ENCODE data around the gene RNF111.
"Not testable (repeated sequence)": the region's sequence is repeated elsewhere in the genome, so short reads cannot be mapped to it uniquely, and the experiment has no call there.

Gene RNF111

DNA sequence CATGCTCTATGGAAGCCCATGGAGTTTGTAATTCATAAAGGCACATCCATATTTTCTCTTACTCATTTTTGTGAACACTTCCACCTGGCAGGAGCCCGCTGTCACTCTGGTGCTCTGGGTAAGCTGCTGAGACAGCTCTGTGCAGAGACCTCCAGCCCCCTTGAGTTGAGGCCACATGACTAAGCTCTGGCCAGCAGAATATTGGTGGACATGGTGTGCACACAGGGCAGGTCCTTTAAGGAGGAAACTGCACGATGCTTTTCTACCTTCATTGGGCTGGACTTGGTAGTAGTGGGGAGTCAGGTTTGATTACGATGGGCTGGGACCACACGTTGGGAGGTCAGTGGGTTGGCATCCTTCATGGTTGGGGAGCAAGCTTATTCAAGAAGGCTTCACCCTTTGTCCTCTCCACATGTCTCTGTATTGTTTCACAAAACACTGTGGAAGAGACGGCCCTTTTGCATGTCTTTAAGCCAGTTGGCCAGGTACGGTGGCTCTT lies 146.5 kb downstream of the RNF111 start:
- no peak for DNase-seq (ENCODE audit: low read depth)

DNA sequence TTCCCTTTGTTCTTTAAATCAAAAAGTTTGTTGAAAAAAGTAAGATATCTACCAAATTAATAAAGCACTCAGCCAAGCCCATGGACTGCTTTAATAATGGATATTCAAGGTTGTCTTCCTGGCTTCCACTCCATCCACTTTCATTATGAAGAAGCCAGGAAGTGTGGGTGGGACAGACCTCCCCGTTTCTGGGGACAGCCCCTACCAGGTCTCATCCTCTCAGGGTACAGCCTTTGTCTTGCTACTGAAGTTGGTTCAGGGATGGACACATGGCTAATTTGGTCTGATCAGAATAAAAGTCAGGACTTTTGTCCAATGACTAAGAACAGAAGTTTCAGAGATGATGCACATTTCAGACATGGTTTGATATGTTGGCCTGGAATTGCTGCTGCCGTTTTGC lies 150.1 kb downstream of the RNF111 start:
- no peak for DNase-seq (ENCODE audit: low read depth)

DNA sequence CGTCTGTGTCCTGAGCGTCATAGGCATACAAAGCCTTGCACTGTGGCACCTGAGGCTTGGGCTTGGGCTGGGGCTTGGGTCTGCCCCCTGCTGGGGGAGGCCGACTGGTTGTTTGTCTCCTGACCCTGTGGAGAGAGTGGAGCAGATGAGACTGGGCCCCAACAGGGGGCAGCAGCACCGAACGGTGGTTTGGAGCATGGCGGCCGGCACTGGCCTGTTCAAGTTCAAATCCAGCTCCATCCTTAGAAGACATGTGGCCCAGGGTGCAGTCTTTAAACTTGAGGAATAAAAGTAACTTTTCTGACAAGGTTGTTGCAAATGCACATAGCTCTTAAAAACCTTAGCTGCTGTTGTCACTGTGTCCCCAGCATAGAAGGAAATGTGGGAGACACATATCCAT lies 150.8 kb downstream of the RNF111 start:
- peak; percentile 43 for DNase-seq (ENCODE audit: low read depth)

DNA sequence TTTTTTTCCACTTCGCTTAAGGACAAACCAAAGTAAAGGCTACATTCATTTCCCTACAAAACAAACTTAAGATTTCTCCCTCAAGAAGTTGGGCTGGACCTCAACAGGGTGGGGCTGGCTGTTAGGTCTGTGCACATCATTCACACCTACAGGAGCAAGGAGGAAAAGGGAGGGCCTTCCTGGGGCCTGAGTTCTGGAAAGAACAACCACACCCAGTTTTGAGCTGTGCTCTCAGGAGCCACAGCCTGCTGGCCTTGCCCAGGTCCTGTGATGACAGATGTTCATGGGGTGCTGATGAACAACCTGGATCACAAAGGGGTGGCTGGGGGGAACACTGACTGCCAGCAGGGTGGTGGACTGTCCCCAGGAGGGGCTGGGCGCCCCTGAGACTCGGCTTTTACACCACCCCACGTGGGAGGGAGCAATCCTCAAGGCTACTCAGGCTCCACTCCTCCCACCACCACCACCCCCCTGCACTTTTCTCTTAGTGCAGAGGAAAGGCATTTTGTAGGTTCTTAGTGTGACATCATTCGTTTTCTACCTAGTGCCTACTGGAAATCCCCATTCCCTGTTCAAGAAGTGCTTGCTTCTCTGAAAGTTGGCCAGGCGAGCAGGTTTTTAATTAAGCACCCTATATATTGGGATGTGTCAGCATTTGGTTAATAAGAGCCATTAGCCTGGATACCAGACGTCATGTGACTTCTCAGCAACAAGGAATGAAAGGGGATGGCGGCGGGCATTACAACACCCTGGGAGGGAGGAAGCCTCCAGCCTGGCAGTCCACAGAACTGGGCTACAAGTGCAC lies 153.2 kb downstream of the RNF111 start:
- no peak for DNase-seq (ENCODE audit: low read depth)

DNA sequence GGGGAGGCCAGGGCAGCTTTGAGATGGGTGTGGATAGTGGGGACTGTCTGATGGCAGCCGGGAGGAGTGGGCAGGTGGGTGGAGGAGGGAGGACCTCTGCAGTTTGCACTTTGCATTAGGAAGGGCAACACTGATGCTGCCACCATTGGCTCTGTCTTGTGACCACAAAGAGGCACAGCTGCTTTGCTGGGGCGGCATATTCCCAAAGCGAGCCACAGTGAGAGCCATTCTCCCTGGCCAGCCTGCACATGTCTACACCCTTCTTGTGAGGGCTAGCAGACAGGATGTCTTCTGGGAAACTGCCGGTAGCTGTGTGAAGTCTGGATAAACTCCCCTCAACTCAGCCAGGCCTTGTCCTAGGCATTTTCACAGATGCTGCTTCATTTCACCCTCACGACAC lies 155.8 kb downstream of the RNF111 start:
- no peak for DNase-seq (ENCODE audit: low read depth)

DNA sequence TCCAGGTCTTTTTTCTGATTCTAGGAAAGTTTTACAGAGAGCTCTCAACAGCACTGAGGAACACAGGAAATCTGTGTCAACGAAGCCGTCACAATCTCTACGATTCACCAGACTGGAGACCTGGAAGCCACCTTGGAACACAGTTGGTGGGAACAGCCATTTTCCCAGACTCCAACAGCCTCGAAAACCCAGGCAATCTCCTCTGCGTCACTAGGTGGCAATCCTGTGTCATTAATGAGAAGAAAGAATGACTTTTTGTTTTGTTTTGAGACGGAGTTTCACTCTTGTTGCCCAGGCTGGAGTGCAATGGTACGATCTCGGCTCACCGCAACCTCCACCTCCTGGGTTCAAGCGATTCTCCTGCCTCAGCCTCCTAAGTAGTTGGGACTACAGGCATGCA lies 157.1 kb downstream of the RNF111 start:
- DNase-seq (ENCODE audit: low read depth) = not testable (repeated sequence)

Data from T follicular helper cell (primary cell).